GM23248 (cell line): ENCODE measurements around the gene CD300E.

Source experiments
- EZH2 ChIP-seq: fragments of 200-600 bp; sonication (generic); IDR thresholded peaks from 2 replicates; pipeline ENCODE4 v1.6.1; 2018; ENCODE audit warnings: antibody characterized with exemption, mild to moderate bottlenecking; ENCODE audit not compliant: insufficient read depth, poor library complexity, severe bottlenecking
- EZH2phosphoT487 ChIP-seq: fragments of 200-600 bp; sonication (generic); IDR thresholded peaks from 2 replicates; pipeline ENCODE4 v1.6.1; 2018; ENCODE audit warnings: antibody characterized with exemption, moderate library complexity, mild to moderate bottlenecking, low read depth; ENCODE audit not compliant: insufficient read depth

DNA sequence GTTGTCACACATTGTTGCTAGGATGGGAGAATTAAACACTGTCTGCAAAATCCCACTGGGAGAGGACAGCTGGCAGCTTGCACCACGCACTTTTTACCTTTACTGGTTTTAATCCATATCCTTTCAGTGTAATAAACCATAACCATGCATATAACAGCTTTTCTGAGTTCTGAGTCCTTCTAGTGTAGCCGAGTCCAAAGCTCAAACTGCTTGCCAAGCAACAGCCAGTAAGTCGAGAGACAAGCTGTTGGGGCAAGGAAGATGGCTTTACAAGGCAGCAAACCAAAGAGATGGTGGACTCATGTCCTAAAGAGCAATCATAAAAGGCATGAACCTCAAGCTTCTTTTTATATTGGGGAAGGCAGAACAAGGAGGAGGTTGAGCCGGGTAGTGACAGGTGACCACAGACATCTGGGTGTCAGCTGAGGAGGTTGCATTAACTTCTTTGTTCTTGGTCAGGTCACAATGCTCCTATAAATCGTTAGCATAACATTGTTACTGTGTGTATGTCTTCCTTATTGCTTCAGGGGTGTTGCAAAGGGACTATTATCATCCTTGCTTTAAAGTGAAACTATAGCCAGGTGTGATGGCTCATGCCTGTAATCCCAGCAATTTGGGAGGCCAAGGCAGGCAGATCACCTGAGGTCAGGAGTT is 48.9 kb downstream of the CD300E start:
- TF ChIP-seq EZH2phosphoT487 = no peak
- TF ChIP-seq EZH2 = no peak
